Body of pancreas (tissue), 4 donors: ENCODE measurements around the gene SAPCD2.

ENCODE experiments used
- CTCF ChIP-seq, 7 experiments: fragments of 450-650 bp in 4 of 7; fragments of 200-600 bp in 3 of 7; sonication (generic) in 3 of 7; IDR thresholded peaks; one replicate each; pipeline ENCODE4 v1.5.1; 2016 to 2019; ENCODE audit warnings: antibody characterized with exemption in 7 of 7
- POLR2A ChIP-seq, 3 donors: fragments of 450-650 bp; IDR thresholded peaks; one replicate each; pipeline ENCODE4 v1.6.1; 2016; ENCODE audit warnings: antibody characterized with exemption in 3 of 3, mild to moderate bottlenecking in 2 of 3

- TF ChIP-seq CTCF (IDR thresholded peaks at IDR 0.05) (no peak), POLR2A (IDR thresholded peaks at IDR 0.05) (no peak)
Measured at GRCh38 chr9:137052293-137052692, 18.1 kb downstream of the SAPCD2 start.
